HG03575 (cell line): ENCODE measurements around the gene BBLN.

Source experiments
- ATAC-seq: cut with Tn5 transposase; IDR thresholded peaks from one replicate; pipeline ENCODE4 v1.9.1; 2021; ENCODE audit not compliant: unreplicated experiment, insufficient number of reproducible peaks, low FRiP score; ENCODE audit errors: extremely low read depth

The BBLN gene

DNA sequence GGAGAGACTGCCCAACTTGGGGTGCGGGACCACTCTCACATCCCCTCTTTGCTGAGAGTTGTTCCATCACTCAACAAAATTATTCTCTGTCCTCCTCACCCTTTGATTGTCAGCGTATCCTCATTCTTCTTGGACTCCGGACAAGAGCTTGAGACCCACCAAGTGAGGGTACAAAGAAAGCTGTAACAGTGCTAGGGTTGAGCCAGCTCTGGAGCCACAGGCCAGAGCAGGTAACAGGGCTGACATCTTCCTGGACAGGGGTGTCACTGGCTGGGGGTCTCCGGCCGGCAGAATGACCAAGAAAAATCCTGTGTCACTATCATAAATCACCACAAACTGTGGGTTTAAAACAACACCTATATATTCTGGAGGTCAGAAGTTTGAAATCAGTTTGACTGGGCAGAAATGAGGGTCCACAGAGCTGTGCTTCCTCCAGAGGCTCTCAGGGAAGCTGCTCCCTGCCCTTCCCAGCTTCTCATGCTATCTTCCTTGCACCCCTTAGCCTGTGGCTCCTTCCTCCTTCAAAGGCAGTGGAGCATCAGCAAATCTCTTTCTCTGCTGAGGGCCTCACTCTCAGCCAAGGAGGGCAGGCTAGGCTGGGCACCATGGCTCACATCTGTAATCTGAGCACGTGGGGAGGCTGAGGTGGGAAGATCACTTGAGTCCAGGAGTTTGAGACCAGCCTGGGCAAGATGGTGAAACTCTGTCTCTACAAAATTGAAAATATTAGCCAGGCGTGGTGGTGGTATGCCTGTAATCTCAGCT, 4.1 kb upstream of the BBLN start:
- ATAC-seq: no peak

DNA sequence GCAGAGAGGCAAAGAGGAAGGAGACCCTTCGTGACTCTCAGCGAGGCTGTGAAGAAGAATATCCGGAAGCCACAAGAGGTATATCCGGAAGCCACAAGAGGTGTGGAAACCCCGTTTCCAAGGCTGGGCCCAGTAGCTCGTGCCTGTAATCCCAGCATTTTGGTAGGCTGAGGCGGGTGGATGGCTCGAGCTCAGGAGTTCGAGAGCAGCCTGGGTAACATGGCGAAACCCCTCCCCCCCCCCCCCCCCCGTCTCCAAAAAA, 612 bp upstream of the BBLN start:
- ATAC-seq: no peak

GRCh38 chr9:128160603-128160987, 530 bp downstream of the BBLN start:
- no peak for ATAC-seq

- ATAC-seq: no peak
These were observed 1.3 kb downstream of the BBLN start for GRCh38 chr9:128161215-128161902.

GRCh38 chr9:128162215-128163026, 2.4 kb downstream of the BBLN start:
- no peak for ATAC-seq

DNA sequence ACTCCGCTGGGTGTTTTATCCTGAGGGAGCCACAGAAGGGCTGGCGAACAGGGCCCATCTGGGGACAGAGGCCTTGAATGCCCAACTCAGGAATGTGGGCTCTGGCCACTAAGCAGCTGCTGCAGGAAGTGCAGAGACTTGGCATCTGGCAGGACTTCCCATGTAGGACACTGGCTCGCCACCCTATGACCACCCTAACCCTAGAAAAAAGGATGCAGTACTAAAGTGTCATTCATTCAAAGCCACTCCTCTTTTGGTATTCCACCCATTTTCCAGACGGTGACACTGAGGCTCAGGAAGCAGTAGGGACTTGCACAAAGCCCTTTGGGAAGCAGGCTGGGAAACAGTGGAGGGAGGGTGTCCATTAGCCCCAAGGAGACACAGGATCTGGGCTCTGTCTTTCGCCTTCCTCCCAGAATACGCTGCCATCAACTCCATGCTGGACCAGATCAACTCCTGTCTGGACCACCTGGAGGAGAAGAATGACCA, 3.0 kb downstream of the BBLN start:
- ATAC-seq: no peak

- ATAC-seq: no peak
These were observed 3.6 kb downstream of the BBLN start for GRCh38 chr9:128163523-128164306.

GRCh38 chr9:128164307-128164885, 4.3 kb downstream of the BBLN start:
- ATAC-seq: no peak

- no peak for ATAC-seq
These were observed 6.1 kb downstream of the BBLN start for GRCh38 chr9:128166169-128166568.

- no peak for ATAC-seq
These were observed 7.1 kb downstream of the BBLN start for GRCh38 chr9:128167209-128167608.

DNA sequence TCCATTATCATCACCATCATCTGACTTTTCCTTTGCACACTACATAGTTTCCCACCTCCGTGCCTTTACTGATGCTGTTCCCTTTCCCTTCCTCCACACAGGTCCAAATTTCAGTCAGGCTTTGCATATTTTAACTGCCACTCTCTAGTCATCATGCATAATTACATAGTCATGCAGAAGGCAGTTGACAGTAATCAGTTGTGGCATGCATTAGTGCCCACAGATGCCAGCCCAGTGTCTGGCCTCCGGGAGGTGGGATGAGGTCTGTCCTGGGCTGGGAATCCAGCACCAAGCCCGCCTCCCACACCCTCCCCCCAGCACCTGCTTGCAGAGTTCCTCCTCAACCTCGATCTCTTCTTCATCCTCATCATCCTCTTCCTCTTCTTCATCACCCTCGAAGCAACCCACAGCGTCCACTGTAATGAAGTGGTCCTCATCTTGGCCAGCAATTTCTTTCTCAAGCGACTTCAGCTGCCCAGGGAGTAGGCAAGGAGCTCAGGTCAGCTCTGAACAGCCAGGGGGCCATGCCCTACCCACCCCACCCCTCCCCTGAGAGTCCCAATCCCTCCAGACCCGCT, 8.8 kb downstream of the BBLN start:
- ATAC-seq: no peak

DNA sequence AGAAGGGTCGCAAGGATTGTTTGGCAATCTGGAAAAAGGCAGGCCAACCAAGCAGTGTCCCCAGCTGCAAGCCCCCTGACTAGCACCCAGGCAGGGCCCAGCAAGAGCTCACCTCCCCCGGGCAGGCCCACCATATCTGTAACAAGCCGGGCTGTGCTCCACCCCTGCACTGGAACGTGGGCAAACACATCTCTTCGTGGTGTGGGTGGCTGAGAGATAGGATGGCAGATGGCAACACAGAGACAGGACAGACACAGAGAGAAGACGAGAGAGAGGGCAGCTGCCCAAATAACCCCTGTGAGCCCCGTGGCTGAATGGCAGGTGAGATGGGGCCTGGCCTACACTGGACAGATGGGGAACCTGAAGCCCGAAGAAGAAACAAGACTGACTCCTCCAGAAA, 9.4 kb downstream of the BBLN start:
- ATAC-seq: no peak

DNA sequence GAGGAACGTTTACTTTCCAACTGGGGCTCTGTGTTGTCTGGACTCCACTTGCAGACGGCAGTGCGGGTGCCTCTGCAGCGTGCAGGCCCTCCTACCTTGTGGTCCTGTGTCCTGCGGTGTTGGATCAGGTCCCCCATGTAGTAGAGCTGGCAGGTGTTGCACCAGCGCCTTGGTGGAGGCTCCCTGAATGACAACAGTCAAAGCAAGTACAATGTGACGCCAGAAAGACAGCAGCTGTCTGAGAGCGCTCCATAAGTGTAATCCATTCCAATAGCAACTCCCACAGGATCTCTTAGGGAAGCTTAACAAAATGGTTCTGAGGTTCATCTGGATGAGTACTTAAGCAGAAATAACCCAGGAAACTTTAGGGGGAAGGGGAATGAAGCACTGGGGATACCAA, 9.9 kb downstream of the BBLN start:
- no peak for ATAC-seq

DNA sequence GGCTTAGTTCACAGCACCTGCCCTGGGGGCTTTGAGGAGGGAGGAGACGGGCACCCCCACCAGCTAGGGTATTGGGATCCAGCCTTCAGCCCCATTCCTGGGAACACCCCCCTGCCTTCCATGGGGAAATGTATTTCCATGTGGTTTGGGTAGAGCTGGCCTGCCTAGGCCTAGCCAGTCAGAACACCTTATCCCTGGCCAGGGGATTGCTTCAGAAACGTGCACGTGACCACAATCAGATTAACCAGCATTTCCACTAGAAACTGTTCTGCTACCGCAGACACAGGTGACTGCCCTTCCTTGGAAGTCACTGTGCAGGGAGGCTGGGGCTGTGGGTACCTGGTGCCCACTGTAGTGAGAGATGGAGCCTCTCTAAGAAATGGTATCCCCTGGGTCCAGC, 14.0 kb downstream of the BBLN start:
- no peak for ATAC-seq

- no peak for ATAC-seq
These were observed 15.1 kb downstream of the BBLN start for GRCh38 chr9:128175102-128175563.

- ATAC-seq: no peak
These were observed 15.7 kb downstream of the BBLN start for GRCh38 chr9:128175726-128176125.

DNA sequence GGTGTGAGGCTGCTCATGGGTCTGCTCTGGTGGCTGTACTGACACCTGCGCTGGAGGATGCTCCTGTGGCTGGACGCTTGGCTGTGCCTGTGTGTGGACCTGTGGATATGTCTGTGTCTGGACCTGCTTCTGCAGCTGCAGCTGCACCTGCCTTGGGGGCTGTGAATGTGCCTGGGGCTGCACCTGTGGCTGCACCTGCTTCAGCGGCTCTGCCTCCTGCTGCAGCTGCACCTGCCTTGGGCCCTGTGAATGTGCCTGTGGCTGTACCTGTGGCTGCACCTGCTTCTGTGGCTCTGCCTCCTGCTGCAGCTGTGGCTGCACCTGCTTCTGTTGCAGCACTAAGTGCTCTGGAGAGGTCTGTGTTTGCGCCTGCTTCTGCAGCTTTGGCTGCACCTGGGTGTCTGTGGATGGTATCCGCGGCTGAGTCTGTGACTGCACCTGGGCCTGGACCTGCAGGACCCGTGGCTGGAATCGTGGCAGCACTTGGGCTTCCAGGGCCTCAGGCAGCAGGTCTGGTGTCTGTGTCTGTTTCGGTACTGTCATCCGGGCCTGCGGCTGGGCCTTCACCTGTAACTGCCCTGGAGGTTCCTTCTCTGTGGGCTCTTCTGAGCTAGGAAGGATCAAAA, 18.9 kb downstream of the BBLN start:
- no peak for ATAC-seq

- no peak for ATAC-seq
These were observed 19.9 kb downstream of the BBLN start for GRCh38 chr9:128180001-128180400.
